ENCODE measurements around the gene GRK5.

The GRK5 gene

GRCh38 chr10:119352807-119353206, 145.4 kb downstream of the GRK5 start:
- no peaks in the 10 kb centered on the region for H3K36me3 ChIP-seq
- intact Hi-C loops (cut with DNase I; ENCODE audit: low total_unique reads): no loop called here
- peak overlapping the region in 1 of 2 donors; percentile 7 for H3K27ac ChIP-seq
- peaks cover 0 to 51% (median 31%) of the 10 kb centered on the region in 4 donors for H3K4me1 ChIP-seq
- DNase-seq: no peak
- H3K9me3 ChIP-seq: no peaks in the 10 kb centered on the region
- H3K4me3 ChIP-seq: no peak overlapping the region
- no peaks in the 10 kb centered on the region for H3K27me3 ChIP-seq
- TF ChIP-seq CTCF (IDR thresholded peaks at IDR 0.05): no peak

GRCh38 chr10:119353421-119353820, 146.1 kb downstream of the GRK5 start:
- H3K27ac ChIP-seq: peak overlapping the region in 1 of 2 donors; percentile 7
- TF ChIP-seq CTCF (IDR thresholded peaks at IDR 0.05): no peak
- no peak for DNase-seq
- H3K9me3 ChIP-seq: no peaks in the 10 kb centered on the region
- no peaks in the 10 kb centered on the region for H3K27me3 ChIP-seq
- no peak overlapping the region for H3K4me3 ChIP-seq
- intact Hi-C loops (cut with DNase I; ENCODE audit: low total_unique reads): no loop called here
- H3K4me1 ChIP-seq: peaks cover 0 to 56% (median 31%) of the 10 kb centered on the region in 4 donors
- no peaks in the 10 kb centered on the region for H3K36me3 ChIP-seq

- Histone ChIP-seq H3K36me3 (no peaks in the 10 kb centered on the region), H3K27me3 (no peaks in the 10 kb centered on the region), H3K4me3 (no peak overlapping the region), H3K4me1 (peaks cover 0 to 31% (median 12%) of the 10 kb centered on the region in 4 donors), H3K27ac (no peak overlapping the region), H3K9me3 (no peaks in the 10 kb centered on the region)
- intact Hi-C loops (cut with DNase I; ENCODE audit: low total_unique reads): no loop called here
- peak in 1 of 2 experiments; percentile 12 for TF ChIP-seq CTCF (IDR thresholded peaks at IDR 0.05)
- no peak for DNase-seq
These were observed 148.6 kb downstream of the GRK5 start for GRCh38 chr10:119355930-119356329.

GRCh38 chr10:119357412-119358151, 150.2 kb downstream of the GRK5 start:
- intact Hi-C loops (cut with DNase I; ENCODE audit: low total_unique reads): no loop called here
- Histone ChIP-seq H3K4me1 (peaks cover 0 to 35% (median 15%) of the 10 kb centered on the region in 4 donors), H3K9me3 (no peaks in the 10 kb centered on the region), H3K27me3 (no peaks in the 10 kb centered on the region), H3K36me3 (no peaks in the 10 kb centered on the region), H3K27ac (no peak overlapping the region), H3K4me3 (no peak overlapping the region)
- DNase-seq: no peak
- no peak for TF ChIP-seq CTCF (IDR thresholded peaks at IDR 0.05)

GRCh38 chr10:119358152-119358512, 150.8 kb downstream of the GRK5 start:
- no peak for TF ChIP-seq CTCF (IDR thresholded peaks at IDR 0.05)
- Histone ChIP-seq H3K27me3 (no peaks in the 10 kb centered on the region), H3K27ac (no peak overlapping the region), H3K4me3 (no peak overlapping the region), H3K36me3 (no peaks in the 10 kb centered on the region), H3K4me1 (peaks cover 0 to 32% (median 12%) of the 10 kb centered on the region in 4 donors), H3K9me3 (no peaks in the 10 kb centered on the region)
- intact Hi-C loops (cut with DNase I; ENCODE audit: low total_unique reads): no loop called here
- DNase-seq: no peak

All from tibial artery (tissue), 4 donors.